LNCaP clone FGC (cell line): ENCODE measurements around the gene RAX.

ENCODE experiments used
- DNase-seq: peaks from one replicate; pipeline ENCODE4 v3.0.0-alpha.2; 2011; ENCODE audit warnings: low read depth
- H3K4me3 ChIP-seq: 2 replicates; pipeline ENCODE4 v1.5.1; 2011; ENCODE audit warnings: mild to moderate bottlenecking, low read depth, low read length, control low read depth
- TF ChIP-seq, protein P1 (sequence below): IDR thresholded peaks from 2 replicates; pipeline ENCODE4 v1.5.1; 2012; ENCODE audit warnings: mild to moderate bottlenecking; ENCODE audit not compliant: control insufficient read depth, insufficient read depth; ENCODE audit errors: extremely low read depth

The RAX gene

GRCh38 chr18:59231114-59231513, 42.1 kb downstream of the RAX start:
- no peak overlapping the region for H3K4me3 ChIP-seq
- TF ChIP-seq, protein P1, sequence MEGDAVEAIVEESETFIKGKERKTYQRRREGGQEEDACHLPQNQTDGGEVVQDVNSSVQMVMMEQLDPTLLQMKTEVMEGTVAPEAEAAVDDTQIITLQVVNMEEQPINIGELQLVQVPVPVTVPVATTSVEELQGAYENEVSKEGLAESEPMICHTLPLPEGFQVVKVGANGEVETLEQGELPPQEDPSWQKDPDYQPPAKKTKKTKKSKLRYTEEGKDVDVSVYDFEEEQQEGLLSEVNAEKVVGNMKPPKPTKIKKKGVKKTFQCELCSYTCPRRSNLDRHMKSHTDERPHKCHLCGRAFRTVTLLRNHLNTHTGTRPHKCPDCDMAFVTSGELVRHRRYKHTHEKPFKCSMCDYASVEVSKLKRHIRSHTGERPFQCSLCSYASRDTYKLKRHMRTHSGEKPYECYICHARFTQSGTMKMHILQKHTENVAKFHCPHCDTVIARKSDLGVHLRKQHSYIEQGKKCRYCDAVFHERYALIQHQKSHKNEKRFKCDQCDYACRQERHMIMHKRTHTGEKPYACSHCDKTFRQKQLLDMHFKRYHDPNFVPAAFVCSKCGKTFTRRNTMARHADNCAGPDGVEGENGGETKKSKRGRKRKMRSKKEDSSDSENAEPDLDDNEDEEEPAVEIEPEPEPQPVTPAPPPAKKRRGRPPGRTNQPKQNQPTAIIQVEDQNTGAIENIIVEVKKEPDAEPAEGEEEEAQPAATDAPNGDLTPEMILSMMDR = no peak
- no peak for DNase-seq

GRCh38 chr18:59229701-59230443, 43.4 kb downstream of the RAX start:
- no peak overlapping the region for H3K4me3 ChIP-seq
- DNase-seq = no peak
- TF ChIP-seq, protein P1 = no peak

- DNase-seq = no peak
- no peak overlapping the region for H3K4me3 ChIP-seq
- TF ChIP-seq, protein P1 = no peak
Observed at GRCh38 chr18:59229191-59229590, 44.1 kb downstream of the RAX start.

- TF ChIP-seq, protein P1 = no peak
- H3K4me3 ChIP-seq = no peak overlapping the region
- DNase-seq = no peak
Observed at GRCh38 chr18:59228351-59228750, 44.9 kb downstream of the RAX start.

GRCh38 chr18:59222341-59222740, 50.9 kb downstream of the RAX start:
- DNase-seq = no peak
- TF ChIP-seq, protein P1 = no peak
- no peak overlapping the region for H3K4me3 ChIP-seq

DNA sequence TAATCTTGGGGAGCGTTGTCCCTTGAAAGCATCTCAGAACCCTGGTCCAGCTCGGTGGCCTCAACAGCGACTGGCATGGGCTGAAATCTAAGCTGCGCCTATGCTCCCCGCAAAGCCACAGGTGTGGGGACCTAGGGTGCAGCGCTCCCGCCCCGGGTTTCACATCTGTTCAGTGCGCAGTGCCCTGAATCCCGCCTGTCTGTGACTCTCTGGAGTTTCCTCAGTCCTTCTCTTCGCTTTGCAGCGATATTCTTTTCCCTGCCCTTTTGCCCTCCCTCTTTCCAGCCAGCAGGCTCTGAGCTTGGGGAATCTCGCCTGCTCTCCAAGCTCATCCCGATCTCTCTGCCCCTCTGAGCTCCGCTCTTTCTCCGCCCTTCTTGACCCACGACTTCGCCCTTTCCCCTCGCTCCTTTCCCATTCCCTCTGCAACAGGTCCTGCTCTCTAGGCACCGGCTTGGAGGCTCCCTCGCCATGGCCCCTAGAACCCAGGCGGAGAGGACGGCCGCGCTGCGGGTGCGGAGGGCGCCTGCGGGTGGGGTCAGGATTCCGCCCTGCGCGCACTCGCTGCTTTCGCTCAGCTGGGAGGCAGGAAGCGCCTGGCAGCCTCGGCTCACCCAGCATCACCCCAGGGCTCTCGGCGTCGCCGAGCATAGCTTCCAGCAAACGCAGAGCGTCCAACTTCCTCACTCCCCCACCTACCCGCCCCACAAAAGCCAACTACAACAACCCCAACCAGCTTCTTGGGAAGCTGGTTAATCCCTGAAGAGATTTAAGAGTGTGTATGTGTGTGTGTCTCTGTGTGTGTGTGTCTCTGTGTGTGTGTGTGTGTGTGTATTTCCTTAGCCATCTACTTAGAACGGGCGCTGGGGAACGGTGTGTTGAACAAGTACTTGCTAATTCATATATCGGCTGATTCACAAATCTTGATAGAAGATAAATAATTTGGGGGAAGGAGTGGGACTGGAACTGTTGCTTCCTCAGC, 52.2 kb downstream of the RAX start:
- no peak for DNase-seq
- TF ChIP-seq, protein P1 = no peak
- no peak overlapping the region for H3K4me3 ChIP-seq
